Measurements from ENCODE around the gene ASB2.

GRCh38 chr14:93939304-93940229 lies 36.8 kb downstream of the ASB2 start:
- no peak for TF ChIP-seq EP300 (IDR thresholded peaks at IDR 0.05)
- no peak for TF ChIP-seq POLR2A (IDR thresholded peaks at IDR 0.05)
- peak; percentile 52 to 85 for TF ChIP-seq CTCF (IDR thresholded peaks at IDR 0.05)

Data from suprapubic skin (tissue), 3 donors.